Tibial nerve (tissue), 4 donors: Measurements from ENCODE around the gene HDAC11. TPM values are rescaled to one million over a fixed set of nuclear protein-coding genes. Genes with fewer than 3 reads are reported as not detected.
"Not testable (repeated sequence)": the region's sequence is repeated elsewhere in the genome, so short reads cannot be mapped to it uniquely, and the experiment has no call there.

Source experiments
- DNase-seq, 2 donors: peaks; one replicate each; pipeline ENCODE4 v3.0.0-alpha.2; 2019; ENCODE audit warnings: low spot score in 2 of 2
- H3K27ac ChIP-seq, 4 donors: fragments of 200-600 bp; sonication (generic) in 3 of 4; one replicate each; pipeline ENCODE4 v1.5.1; 2017 to 2019; ENCODE audit warnings: mild to moderate bottlenecking in 1 of 4
- H3K27me3 ChIP-seq, 2 donors: fragments of 200-600 bp; sonication (generic) in 1 of 2; one replicate each; pipeline versions ENCODE4 v1.5.1 to v1.6.0; 2017 to 2019
- H3K36me3 ChIP-seq, 3 donors: fragments of 200-600 bp; sonication (generic); one replicate each; pipeline ENCODE4 v1.5.1; 2018 to 2019
- H3K4me1 ChIP-seq, 4 donors: fragments of 200-600 bp; sonication (generic) in 3 of 4; one replicate each; pipeline ENCODE4 v1.5.1; 2017 to 2019
- H3K4me3 ChIP-seq, 4 donors: fragments of 200-600 bp; sonication (generic) in 3 of 4; one replicate each; pipeline ENCODE4 v1.5.1; 2017 to 2019; ENCODE audit warnings: mild to moderate bottlenecking in 1 of 4, moderate library complexity in 1 of 4
- H3K9me3 ChIP-seq, 4 donors: fragments of 200-600 bp; sonication (generic) in 3 of 4; one replicate each; pipeline ENCODE4 v1.5.1; 2017 to 2019
- EP300 ChIP-seq, 2 donors: sonication (generic); formaldehyde crosslinking; IDR thresholded peaks; one replicate each; pipeline ENCODE4 v1.6.1; 2017; ENCODE audit warnings: antibody characterized with exemption in 2 of 2, mild to moderate bottlenecking in 1 of 2
- POLR2A ChIP-seq, 2 donors: fragments of 450-650 bp; IDR thresholded peaks; one replicate each; pipeline ENCODE4 v1.6.1; 2017; ENCODE audit warnings: antibody characterized with exemption in 2 of 2, mild to moderate bottlenecking in 2 of 2, moderate library complexity in 2 of 2
- WGBS, 2 donors: methylation state at CpG; one replicate each; pipeline ENCODE4 v1.1.5; 2018; 5-methylcytosine and 5-hydroxymethylcytosine counted together
- total RNA-seq, 4 donors: library from RNA; depleted of rRNA; stranded (reverse); fragments of >200 nt; gene quantifications; one replicate each; pipeline ENCODE4 v1.1.0, GENCODE V29; 2016
- TF ChIP-seq, protein P1 (sequence below), 5 experiments: fragments of 200-600 bp in 3 of 5; fragments of 450-650 bp in 2 of 5; sonication (generic) in 3 of 5; IDR thresholded peaks; one replicate each; pipeline ENCODE4 v1.5.1; 2016 to 2019; ENCODE audit warnings: antibody characterized with exemption in 5 of 5, mild to moderate bottlenecking in 3 of 5, moderate library complexity in 2 of 5

Gene HDAC11
- total RNA-seq, 4 donors from 2014 or later = 20.9 to 25.1 (median 23.9) TPM

DNA sequence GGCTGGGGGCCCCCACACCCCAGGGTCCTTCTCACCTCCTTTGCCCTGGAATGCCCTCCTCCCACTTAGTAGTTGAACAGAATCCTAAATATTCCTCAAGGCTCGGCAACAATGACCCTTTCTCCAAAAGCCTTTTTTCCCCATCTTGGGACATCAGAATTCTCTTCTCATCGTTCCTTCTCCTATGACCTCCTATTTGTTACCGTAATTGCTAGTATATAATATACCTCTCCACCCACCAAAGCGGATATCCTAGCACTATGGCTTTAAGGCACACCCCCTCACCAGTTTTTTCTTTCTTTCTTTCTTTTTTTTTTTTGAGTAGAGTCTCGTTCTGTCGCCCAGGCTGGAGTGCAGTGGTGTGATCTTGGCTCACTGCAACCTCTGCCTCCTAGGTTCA is 16.8 kb downstream of the HDAC11 start:
- TF ChIP-seq, protein P1, sequence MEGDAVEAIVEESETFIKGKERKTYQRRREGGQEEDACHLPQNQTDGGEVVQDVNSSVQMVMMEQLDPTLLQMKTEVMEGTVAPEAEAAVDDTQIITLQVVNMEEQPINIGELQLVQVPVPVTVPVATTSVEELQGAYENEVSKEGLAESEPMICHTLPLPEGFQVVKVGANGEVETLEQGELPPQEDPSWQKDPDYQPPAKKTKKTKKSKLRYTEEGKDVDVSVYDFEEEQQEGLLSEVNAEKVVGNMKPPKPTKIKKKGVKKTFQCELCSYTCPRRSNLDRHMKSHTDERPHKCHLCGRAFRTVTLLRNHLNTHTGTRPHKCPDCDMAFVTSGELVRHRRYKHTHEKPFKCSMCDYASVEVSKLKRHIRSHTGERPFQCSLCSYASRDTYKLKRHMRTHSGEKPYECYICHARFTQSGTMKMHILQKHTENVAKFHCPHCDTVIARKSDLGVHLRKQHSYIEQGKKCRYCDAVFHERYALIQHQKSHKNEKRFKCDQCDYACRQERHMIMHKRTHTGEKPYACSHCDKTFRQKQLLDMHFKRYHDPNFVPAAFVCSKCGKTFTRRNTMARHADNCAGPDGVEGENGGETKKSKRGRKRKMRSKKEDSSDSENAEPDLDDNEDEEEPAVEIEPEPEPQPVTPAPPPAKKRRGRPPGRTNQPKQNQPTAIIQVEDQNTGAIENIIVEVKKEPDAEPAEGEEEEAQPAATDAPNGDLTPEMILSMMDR (IDR thresholded peaks at IDR 0.05) = no peak
- TF ChIP-seq POLR2A (IDR thresholded peaks at IDR 0.05) (no peak), EP300 (IDR thresholded peaks at IDR 0.05) (no peak)
- DNase-seq = no peak
- peak overlapping the region; percentile 23 to 77 (median 64) for H3K27ac ChIP-seq

DNA sequence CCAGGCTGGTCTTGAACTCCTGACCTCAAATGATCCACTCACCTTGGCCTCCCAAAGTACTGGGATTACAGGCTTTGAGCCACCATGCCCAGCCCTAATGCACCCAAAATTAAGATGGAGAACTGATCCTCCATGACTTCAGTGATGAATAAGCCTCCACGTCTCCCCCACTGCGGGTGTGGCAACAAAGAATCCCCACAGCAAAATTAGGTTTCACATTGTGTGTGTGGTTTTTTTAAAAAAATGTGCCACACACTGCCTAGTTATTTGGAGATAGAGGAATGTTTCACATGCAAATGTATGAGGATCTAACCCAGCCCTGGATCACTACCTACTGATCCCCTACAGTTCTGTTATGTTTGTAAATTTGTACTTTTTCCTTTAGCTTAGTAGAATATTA is 17.3 kb downstream of the HDAC11 start:
- DNase-seq = no peak
- no peak for TF ChIP-seq EP300 (IDR thresholded peaks at IDR 0.05)
- TF ChIP-seq POLR2A (IDR thresholded peaks at IDR 0.05) = no peak
- TF ChIP-seq, protein P1 (IDR thresholded peaks at IDR 0.05) = no peak
- WGBS, 2 donors = 38 to 48% methylated on average over 2 of the region's 2 CpGs

More for the DNA sequence above, 16.8 kb downstream of the HDAC11 start:
- Histone ChIP-seq H3K9me3 (no peaks in the 10 kb centered on the region), H3K27me3 (no peaks in the 10 kb centered on the region), H3K4me1 (peaks cover 3 to 66% (median 24%) of the 10 kb centered on the region in 4 donors), H3K4me3 (no peak overlapping the region), H3K36me3 (peaks cover 0 to 14% (median 0%) of the 10 kb centered on the region in 3 donors)
- WGBS, 2 donors = 36 to 43% methylated on average over 6 of the region's 6 CpGs

DNA sequence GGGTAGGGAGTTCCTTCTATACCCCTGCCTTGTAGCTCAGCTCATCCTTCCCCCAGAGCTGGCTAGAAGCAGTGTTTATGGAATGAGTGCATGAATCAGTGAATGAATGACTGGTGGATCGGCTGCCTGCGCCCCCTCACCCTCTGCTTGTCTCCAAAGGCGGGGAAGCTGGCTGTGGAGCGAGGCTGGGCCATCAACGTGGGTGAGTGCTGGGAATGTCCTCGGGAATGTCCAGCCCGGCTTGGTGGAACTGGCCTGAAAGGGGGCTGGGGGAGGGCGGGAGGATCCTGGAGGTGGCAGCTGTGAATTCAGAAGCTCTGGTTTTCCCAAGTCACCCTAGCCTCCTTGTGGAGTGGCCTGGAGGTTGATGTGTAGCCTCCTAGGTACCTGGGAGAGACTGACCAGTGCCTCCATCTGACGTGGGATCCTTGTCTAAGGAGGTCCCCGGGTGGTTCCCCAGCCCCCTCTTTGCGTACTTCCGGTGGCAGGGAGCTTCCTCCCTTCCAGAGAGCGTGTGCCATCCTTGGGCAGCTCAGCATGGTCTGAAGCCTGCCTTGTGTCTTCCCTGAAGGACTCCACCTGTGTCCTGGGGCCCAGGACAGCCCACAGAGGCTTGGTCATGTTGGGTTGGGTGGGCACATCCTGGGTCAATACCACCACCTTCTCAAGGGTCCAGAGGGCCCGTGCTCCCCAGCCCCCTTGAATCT is 18.4 kb downstream of the HDAC11 start:
- Histone ChIP-seq H3K9me3 (no peaks in the 10 kb centered on the region), H3K4me3 (no peak overlapping the region), H3K27ac (peak overlapping the region in 3 of 4 donors; percentile 15 to 77 (median 66)), H3K27me3 (no peaks in the 10 kb centered on the region), H3K4me1 (peaks cover 3 to 52% (median 23%) of the 10 kb centered on the region in 4 donors), H3K36me3 (peaks cover 0 to 21% (median 0%) of the 10 kb centered on the region in 3 donors)
- TF ChIP-seq, protein P1 (IDR thresholded peaks at IDR 0.05) = no peak
- TF ChIP-seq EP300 (IDR thresholded peaks at IDR 0.05) (peak in 1 of 2 donors; percentile 50), POLR2A (IDR thresholded peaks at IDR 0.05) (no peak)
- WGBS, 2 donors = 43 to 68% methylated on average over 5 to 13 of the region's 14 CpGs
- DNase-seq = no peak

More for the DNA sequence above, 17.3 kb downstream of the HDAC11 start:
- Histone ChIP-seq H3K27me3 (no peaks in the 10 kb centered on the region), H3K36me3 (peaks cover 0 to 16% (median 0%) of the 10 kb centered on the region in 3 donors), H3K4me1 (peaks cover 3 to 61% (median 24%) of the 10 kb centered on the region in 4 donors), H3K27ac (peak overlapping the region in 3 of 4 donors; percentile 23 to 77 (median 66)), H3K4me3 (no peak overlapping the region), H3K9me3 (no peaks in the 10 kb centered on the region)

DNA sequence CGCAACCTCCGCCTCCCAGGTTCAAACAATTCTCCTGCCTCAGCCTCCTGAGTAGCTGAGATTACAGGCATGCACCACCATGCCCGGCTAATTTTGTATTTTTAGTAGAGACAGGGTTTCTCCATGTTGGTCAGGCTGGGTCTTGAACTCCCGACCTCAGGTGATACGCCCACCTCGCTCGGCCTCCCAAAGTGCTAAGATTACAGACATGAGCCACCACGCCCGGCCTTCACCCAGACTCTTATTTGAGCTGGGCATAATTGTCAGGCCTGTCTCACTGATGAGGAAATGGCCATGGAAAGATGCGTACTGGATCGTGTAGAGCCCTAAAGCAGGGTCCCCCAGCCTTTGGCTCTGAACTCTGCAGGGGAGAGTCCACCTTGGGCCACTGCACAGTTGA is 19.1 kb downstream of the HDAC11 start:
- H3K4me1 ChIP-seq = peaks cover 3 to 45% (median 21%) of the 10 kb centered on the region in 4 donors
- H3K4me3 ChIP-seq, H3K27ac ChIP-seq, DNase-seq, H3K27me3 ChIP-seq, H3K9me3 ChIP-seq: not testable (repeated sequence)
- peaks cover 0 to 27% (median 0%) of the 10 kb centered on the region in 3 donors for H3K36me3 ChIP-seq
- WGBS, 2 donors = 95 to 99% methylated on average over 11 of the region's 11 CpGs

DNA sequence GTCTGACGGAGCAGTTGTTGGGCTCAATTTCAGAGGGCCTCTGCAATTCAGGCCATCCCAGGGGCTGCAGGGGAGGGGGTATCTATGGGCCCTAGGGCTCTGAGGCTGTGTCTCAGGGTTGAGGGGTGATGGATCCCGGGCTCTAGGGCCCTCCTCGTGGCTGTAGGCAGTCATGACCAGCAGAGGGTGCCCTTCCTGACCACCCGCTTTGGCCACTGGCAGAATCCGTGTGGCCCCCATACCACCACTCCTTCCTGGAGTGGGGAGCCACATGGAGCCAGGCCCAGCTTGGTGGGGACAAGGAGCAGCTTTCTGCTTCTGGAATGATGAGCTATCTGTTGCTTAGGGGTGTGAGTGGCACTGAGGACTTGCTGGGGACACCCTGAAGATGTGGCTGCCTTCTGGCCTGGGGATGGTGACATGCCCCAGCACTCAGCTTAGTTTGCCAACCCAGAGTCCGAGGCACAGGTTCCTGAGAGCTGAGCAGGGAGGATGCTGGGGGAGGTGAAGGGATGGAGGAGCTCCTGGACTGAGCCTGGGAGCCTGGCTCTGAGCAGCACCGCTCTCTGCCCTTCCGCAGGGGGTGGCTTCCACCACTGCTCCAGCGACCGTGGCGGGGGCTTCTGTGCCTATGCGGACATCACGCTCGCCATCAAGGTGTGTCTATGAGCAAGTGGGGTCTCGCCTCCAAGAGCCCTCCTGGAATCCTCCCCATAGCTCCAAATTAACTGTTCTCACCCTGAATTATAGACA is 20.2 kb downstream of the HDAC11 start:
- peaks cover 0 to 38% (median 0%) of the 10 kb centered on the region in 3 donors for H3K36me3 ChIP-seq
- H3K27me3 ChIP-seq = no peaks in the 10 kb centered on the region
- H3K4me3 ChIP-seq = no peak overlapping the region
- 76 to 78% methylated on average over 15 of the region's 15 CpGs for WGBS, 2 donors
- TF ChIP-seq EP300 (IDR thresholded peaks at IDR 0.05) = no peak
- no peak for TF ChIP-seq POLR2A (IDR thresholded peaks at IDR 0.05)
- TF ChIP-seq, protein P1 (IDR thresholded peaks at IDR 0.05) = peak; percentile 16 to 54 (median 40)
- DNase-seq = no peak
- no peaks in the 10 kb centered on the region for H3K9me3 ChIP-seq
- H3K4me1 ChIP-seq = peaks cover 3 to 34% (median 15%) of the 10 kb centered on the region in 4 donors
- H3K27ac ChIP-seq = peak overlapping the region in 1 of 4 donors; percentile 16
